Activated CD8-positive, alpha-beta T cell treated with anti-CD3 and anti-CD28 coated beads for 36 hours (primary cell): ENCODE results near the gene ZFYVE27. TPM values are rescaled to one million over a fixed set of nuclear protein-coding genes. Genes with fewer than 3 reads are reported as not detected.

Experiments
- ATAC-seq: fragments of 200-7000 bp; cut with Tn5 transposase; one replicate; pipeline ENCODE4 v1.10.0; 2021; ENCODE audit warnings: mild to moderate bottlenecking, moderate library complexity
- CTCF ChIA-PET: fragments of 350-600 bp; sonication (Branson Sonifier 250); formaldehyde crosslinking; loops from one replicate; lab custom pipeline; 2021; ENCODE audit warnings: antibody characterized with exemption; lab: Charles Lee
- POLR2A ChIA-PET: fragments of 350-600 bp; sonication (Branson Sonifier 250); formaldehyde crosslinking; loops from one replicate; lab custom pipeline; 2021; ENCODE audit warnings: antibody characterized with exemption; lab: Charles Lee
- DNase-seq: peaks from one replicate; pipeline ENCODE4 v3.0.0-alpha.2; 2020
- H3K27ac Mint-ChIP-seq: one replicate; pipeline ENCODE4 v1.8.0; 2021; ENCODE audit warnings: mild to moderate bottlenecking, mixed read lengths
- H3K27me3 Mint-ChIP-seq: one replicate; pipeline ENCODE4 v1.8.0; 2021; ENCODE audit warnings: mixed read lengths
- H3K36me3 Mint-ChIP-seq: one replicate; pipeline ENCODE4 v1.8.0; 2021; ENCODE audit warnings: low read depth, mixed read lengths
- H3K4me1 Mint-ChIP-seq: one replicate; pipeline ENCODE4 v1.8.0; 2021; ENCODE audit warnings: low read depth, mixed read lengths
- H3K4me3 Mint-ChIP-seq: one replicate; pipeline ENCODE4 v1.8.0; 2021; ENCODE audit warnings: mild to moderate bottlenecking, moderate library complexity, mixed read lengths
- H3K9me3 Mint-ChIP-seq: one replicate; pipeline ENCODE4 v1.8.0; 2021; ENCODE audit warnings: mixed read lengths
- intact Hi-C: fragments of 100-400 bp; cut with micrococcal nuclease; formaldehyde crosslinking; loops from one replicate; pipeline ENCODE4 v1.10.0; 2022
- total RNA-seq, 2 experiments: library from RNA; stranded (reverse); gene quantifications; one replicate each; pipeline ENCODE4 v1.2.3, GENCODE V29; 2021
- TF ChIP-seq, protein P1 (sequence below): fragments of 200-600 bp; IDR thresholded peaks from one replicate; pipeline ENCODE4 v1.8.0; 2022; ENCODE audit warnings: antibody characterized with exemption, mild to moderate bottlenecking

The ZFYVE27 gene
- total RNA-seq, 2 experiments from 2014 or later, result 18.1 to 20.1 TPM

GRCh38 chr10:97759946-97760345 lies 23.0 kb downstream of the ZFYVE27 start:
- no peak overlapping the region for H3K4me3 Mint-ChIP-seq
- TF ChIP-seq, protein P1, sequence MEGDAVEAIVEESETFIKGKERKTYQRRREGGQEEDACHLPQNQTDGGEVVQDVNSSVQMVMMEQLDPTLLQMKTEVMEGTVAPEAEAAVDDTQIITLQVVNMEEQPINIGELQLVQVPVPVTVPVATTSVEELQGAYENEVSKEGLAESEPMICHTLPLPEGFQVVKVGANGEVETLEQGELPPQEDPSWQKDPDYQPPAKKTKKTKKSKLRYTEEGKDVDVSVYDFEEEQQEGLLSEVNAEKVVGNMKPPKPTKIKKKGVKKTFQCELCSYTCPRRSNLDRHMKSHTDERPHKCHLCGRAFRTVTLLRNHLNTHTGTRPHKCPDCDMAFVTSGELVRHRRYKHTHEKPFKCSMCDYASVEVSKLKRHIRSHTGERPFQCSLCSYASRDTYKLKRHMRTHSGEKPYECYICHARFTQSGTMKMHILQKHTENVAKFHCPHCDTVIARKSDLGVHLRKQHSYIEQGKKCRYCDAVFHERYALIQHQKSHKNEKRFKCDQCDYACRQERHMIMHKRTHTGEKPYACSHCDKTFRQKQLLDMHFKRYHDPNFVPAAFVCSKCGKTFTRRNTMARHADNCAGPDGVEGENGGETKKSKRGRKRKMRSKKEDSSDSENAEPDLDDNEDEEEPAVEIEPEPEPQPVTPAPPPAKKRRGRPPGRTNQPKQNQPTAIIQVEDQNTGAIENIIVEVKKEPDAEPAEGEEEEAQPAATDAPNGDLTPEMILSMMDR, result no peak
- intact Hi-C loops, result no loop called here
- no peaks in the 10 kb centered on the region for H3K27me3 Mint-ChIP-seq
- H3K36me3 Mint-ChIP-seq, result peaks cover 24% of the 10 kb centered on the region
- DNase-seq (no peak), ATAC-seq (no peak)
- ChIA-PET CTCF (interaction anchor here (1.1 to 2.6 kb wide), 7 partner anchors 12 to 109 kb away, joined by 3 to 17 read pairs (median 4); no protein-coding TSS in a partner anchor), POLR2A (no interaction called here)
- no peaks in the 10 kb centered on the region for H3K4me1 Mint-ChIP-seq
- H3K27ac Mint-ChIP-seq, result no peak overlapping the region
- H3K9me3 Mint-ChIP-seq, result no peaks in the 10 kb centered on the region

DNA sequence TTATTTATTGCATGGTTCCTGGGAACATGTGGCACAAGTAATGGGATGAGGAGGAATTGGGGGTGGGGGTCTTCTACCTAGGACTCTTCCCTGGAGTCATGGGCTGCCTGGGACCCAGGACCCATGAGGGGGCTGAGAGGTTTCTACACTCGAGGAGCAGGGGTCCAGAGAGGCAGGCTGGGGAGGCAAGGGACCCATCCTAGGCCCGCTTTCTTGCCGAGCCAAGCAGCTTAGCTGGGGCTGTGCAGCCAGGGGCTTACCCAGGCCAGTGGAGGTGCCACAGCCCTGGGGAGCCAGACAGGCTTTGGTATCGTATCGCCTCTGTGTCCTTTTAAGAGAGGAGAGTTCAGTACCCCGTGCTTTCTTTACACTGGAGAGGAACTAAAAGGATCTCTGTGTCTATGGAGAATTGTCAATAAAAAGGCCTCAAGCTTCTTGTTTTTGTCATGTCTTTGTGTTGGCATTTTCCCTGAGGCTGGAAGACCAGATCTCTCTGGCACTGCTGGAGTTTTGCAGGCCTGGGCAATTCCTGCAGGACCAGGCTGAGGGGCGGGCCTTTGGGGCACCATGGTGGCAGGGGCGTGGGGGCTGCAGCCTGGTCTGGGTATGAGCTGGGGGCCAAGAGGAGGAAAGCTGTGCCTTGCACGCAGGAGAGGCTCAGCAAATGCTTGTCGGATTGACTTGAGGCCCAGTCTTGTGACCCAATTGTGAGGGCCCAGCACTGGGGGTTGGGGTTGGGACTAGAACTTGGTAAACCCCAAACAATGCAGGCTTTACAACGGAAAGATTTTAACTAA lies 23.7 kb downstream of the ZFYVE27 start:
- DNase-seq, result no peak
- Mint-ChIP-seq H3K27me3 (no peaks in the 10 kb centered on the region), H3K4me1 (no peaks in the 10 kb centered on the region), H3K36me3 (peaks cover 20% of the 10 kb centered on the region), H3K27ac (no peak overlapping the region), H3K4me3 (no peak overlapping the region), H3K9me3 (no peaks in the 10 kb centered on the region)
- no peak for ATAC-seq
- POLR2A ChIA-PET, result no interaction called here
- CTCF ChIA-PET, result interaction anchor here (1.1 to 2.6 kb wide), 8 partner anchors 13 to 268 kb away, joined by 3 to 17 read pairs (median 4); no protein-coding TSS in a partner anchor
- intact Hi-C loops, result no loop called here
- TF ChIP-seq, protein P1, result no peak

- POLR2A ChIA-PET, result interaction anchor here (1.3 kb wide), 1 partner anchor 29 kb away, joined by 4 read pairs; no protein-coding TSS in a partner anchor
- Mint-ChIP-seq H3K27ac (no peak overlapping the region), H3K4me3 (no peak overlapping the region), H3K4me1 (no peaks in the 10 kb centered on the region), H3K27me3 (no peaks in the 10 kb centered on the region), H3K9me3 (no peaks in the 10 kb centered on the region), H3K36me3 (peaks cover 20% of the 10 kb centered on the region)
- ATAC-seq (no peak), DNase-seq (no peak)
- CTCF ChIA-PET, result interaction anchor here (0.6 to 2.6 kb wide), 5 partner anchors 30 to 267 kb away, joined by 3 to 17 read pairs (median 4); no protein-coding TSS in a partner anchor
- TF ChIP-seq, protein P1, result no peak
- intact Hi-C loops, result no loop called here
Measured at GRCh38 chr10:97761331-97761865, 24.5 kb downstream of the ZFYVE27 start.

GRCh38 chr10:97762056-97762455 lies 25.1 kb downstream of the ZFYVE27 start:
- intact Hi-C loops, result no loop called here
- Mint-ChIP-seq H3K4me3 (no peak overlapping the region), H3K27me3 (no peaks in the 10 kb centered on the region), H3K4me1 (no peaks in the 10 kb centered on the region), H3K36me3 (peaks cover 16% of the 10 kb centered on the region), H3K27ac (no peak overlapping the region), H3K9me3 (no peaks in the 10 kb centered on the region)
- DNase-seq (no peak), ATAC-seq (no peak)
- POLR2A ChIA-PET, result interaction anchor here (1.2 to 1.3 kb wide), 2 partner anchors 17 to 29 kb away, joined by 3 to 4 read pairs; no protein-coding TSS in a partner anchor
- CTCF ChIA-PET, result interaction anchor here (1.3 to 2.6 kb wide), 4 partner anchors 11 to 266 kb away, joined by 4 to 17 read pairs (median 6); no protein-coding TSS in a partner anchor
- TF ChIP-seq, protein P1, result no peak
